HG03095 (cell line): ENCODE results near the gene SDC3.
"Not testable (repeated sequence)": the region's sequence is repeated elsewhere in the genome, so short reads cannot be mapped to it uniquely, and the experiment has no call there.

Experiments used
- ATAC-seq: cut with Tn5 transposase; IDR thresholded peaks from one replicate; pipeline ENCODE4 v1.9.1; 2021; ENCODE audit warnings: moderate library complexity; ENCODE audit not compliant: unreplicated experiment

SDC3 gene, protein sequence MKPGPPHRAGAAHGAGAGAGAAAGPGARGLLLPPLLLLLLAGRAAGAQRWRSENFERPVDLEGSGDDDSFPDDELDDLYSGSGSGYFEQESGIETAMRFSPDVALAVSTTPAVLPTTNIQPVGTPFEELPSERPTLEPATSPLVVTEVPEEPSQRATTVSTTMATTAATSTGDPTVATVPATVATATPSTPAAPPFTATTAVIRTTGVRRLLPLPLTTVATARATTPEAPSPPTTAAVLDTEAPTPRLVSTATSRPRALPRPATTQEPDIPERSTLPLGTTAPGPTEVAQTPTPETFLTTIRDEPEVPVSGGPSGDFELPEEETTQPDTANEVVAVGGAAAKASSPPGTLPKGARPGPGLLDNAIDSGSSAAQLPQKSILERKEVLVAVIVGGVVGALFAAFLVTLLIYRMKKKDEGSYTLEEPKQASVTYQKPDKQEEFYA

GRCh38 chr1:30908696-30909364 lies at the start of gene SDC3:
Gene SDC3 (minus strand): TSS chr1:30908758. CDS start chr1:30908586, 172 bp downstream.
- ATAC-seq = no peak

DNA sequence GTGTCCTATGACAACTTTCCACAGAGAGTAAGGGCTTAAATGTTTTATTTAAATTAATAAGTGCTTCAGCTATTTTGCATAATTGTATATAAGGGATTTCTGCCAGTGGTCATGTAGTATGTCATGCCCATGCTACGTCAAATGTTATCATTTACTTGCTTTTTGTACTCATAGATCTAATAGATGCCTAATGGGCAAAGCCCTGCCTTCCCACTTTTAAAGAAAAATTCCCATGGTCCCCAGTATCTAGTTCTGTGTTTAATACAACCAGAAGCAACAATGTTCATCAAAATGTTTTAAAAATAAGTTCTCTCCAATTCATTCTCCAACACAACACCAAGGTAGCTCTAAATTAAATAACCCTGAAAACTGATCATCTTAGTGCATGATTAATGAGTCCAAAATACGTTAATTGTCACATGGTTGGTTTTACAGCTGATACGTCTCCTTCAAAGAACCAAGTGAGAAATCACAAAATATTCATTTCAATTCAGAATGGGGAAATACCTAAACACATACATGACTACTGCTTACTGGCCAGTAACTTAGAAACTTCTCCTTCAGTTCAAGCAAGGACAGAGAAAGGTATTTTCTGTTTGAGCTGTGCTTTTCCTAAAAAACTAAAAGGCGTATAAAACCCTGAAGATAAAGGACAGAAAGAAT lies 49.1 kb upstream of the SDC3 start:
- ATAC-seq = no peak

DNA sequence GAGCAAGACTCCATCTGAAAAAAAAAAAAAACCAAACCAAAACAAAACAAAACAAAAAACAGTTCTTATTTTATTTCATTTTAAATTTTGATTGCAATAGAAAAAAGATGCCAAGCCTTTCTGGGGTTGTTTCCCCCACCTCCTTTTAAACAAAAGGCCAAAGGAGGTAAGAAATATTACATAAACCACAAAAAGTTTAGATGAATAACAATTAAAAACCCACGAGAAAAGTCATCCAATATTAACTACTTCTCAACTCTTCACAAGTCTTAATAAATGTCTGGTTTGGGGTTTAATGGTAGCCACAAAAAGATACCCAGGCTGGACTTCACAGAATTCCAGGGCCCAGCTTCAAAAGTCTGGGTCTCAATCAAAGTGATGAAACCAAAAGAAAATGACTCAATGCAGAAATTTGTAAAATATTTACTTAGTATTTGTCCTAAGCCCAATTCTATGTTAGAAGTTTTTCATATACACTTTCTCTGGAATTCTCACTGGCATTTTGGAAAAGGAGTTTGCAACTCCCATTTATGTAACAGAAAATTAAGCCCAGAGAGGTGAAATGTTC lies 47.0 kb upstream of the SDC3 start:
- ATAC-seq = no peak

- no peak for ATAC-seq
These were observed 45.1 kb upstream of the SDC3 start for GRCh38 chr1:30953685-30954084.

DNA sequence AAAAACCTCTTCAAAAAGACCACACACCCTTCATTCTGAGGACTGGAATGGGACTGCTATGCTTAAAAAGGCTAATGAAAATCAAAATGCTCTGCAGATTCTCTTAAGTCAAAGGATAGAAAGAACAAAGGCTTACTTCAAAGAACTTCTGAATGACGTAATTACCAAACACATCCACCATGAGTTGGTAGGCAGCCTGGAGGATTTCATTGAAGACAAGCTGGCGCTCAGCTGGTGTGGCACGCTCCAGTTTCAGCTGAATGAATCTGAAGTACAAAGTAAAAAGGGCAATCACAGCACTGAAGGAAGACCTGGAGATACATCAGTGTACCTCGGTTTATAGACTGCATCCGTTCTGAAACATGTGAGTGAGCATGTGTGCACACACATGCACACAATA lies 43.5 kb upstream of the SDC3 start:
- no peak for ATAC-seq

DNA sequence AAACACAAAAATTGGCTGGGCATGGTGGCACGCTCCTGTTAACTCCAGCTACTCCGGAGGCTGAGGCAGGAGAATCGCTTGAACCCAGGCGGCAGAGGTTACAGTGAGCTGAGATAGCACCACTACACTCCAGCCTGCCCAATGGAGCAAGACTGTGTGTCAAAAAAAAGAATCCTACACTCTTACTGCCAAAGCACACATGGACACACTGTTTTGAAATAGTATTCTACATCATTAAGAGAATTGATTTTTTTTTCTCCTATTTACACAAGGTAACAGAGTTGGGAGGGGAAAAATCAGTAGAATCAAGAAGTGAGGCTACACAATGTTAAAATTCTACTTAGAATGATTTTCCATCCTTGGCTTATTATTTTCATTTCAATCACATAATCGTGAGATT lies 42.1 kb upstream of the SDC3 start:
- ATAC-seq = no peak

DNA sequence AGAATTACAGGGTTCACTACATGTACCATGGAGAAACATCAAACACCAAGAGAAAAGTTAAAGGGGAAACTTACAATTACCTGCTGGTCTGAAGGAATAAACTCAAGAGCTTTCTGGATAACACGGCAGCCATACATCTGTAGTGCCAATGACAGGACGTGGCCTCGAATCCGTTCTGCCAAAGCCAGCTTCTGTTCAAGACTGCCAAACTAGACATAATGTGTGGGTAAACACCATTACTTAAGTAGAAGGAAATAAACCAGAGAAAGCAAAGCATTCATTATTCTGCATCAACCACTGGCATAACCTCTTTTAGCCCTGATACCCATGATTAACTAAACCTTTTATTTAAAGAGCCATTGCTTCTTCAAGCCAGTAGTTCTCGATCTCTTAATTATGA lies 41.5 kb upstream of the SDC3 start:
- no peak for ATAC-seq

DNA sequence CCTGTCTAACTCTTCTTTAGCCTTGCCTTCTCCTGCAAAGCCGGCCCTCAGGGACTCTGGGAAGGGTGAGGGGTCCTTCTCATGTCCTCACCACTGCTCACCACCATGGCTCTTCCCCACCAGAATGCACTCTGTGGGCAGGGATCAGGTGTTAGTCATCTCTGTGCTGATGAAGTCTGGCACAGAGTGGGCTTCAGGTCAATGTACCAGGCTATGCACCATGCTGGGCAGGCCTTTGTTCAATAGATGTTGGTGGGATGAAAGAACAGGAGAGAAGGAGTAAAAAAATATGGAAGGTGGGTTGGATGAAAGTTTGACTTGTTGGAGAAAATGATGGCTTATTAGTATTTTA lies 40.9 kb upstream of the SDC3 start:
- not testable (repeated sequence) for ATAC-seq

DNA sequence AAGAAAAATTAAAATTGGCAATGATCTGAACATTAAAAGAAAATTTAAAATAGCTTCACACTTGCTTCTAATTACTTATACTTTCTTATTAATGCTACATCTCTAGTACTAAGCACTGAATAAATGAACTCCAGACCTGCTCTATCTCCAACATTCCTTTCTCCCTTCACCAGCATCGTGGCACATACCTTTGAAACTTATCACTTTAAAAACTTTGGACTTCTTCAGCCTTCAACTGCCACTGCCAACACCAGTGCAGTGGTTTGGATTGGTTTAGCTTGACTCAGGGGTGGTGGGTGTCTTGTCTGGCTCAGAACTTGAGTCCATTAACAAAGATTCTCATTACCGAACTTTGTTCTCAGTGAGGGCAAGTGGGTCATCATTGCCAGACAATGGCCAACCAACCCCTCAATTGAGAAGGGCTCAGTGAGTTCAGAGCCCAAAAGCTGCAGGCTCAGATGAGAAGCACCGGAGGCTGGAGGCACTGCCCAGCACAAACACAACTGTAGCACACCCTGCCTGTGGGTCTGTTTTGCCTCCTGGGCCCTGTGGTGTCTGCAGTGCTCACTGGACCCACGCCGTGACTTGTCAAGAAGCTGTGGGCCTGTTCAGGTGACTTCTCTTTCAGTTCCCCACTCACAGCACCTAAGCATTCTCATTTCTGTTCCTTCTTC lies 40.4 kb upstream of the SDC3 start:
- not testable (repeated sequence) for ATAC-seq

GRCh38 chr1:30948278-30948677 lies 39.7 kb upstream of the SDC3 start:
- ATAC-seq = no peak

- ATAC-seq = no peak
These were observed 38.7 kb upstream of the SDC3 start for GRCh38 chr1:30947212-30947611.

DNA sequence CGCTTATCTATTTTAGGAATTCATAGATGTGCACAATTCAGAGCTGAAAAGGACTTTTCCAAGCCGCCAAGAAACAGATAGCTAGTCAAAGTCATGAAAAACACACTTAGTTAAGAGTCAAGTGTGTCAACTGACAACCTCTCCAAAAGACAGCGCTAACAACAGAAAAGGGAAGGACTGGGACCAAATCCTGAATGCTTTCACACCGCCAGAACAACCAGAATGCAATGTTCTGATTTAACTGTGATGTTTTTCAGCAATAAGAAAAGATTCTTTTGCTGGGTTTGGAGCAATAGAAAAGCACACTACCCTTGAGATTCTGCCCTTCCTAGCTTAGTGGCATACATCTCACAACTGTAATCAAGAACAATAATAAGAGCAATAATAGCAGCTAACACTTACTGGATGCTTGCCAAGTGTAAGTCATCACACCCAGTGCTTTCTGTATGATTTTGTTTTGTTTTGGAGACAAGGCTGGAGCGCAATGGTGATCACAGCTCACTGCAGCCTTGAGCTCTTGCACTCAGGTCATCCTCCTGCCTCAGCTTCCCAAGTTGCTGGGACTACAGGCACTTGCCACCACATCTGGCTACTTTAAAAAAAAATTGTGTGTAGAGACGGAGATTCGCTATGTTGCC lies 33.9 kb upstream of the SDC3 start:
- ATAC-seq = no peak

DNA sequence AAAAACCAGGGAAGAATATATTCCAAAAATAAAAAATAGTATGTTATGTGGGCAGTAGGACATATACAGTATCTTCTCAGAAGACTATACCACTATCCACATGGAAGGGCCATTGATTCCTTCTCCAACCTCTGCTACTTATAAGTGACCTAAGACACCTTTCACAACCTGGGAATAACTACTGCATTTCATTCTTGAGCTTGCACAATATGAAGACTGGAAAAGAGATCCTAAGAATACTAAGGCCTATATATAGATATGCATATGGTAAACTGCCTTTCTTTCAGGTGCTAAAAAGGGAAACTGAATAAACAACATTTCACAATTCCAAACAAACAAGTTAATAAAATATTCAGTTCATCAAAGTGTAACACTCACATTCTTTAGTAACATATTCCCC lies 32.0 kb upstream of the SDC3 start:
- ATAC-seq = no peak

GRCh38 chr1:30936541-30937171 lies 28.1 kb upstream of the SDC3 start:
- no peak for ATAC-seq

GRCh38 chr1:30935758-30936157 lies 27.2 kb upstream of the SDC3 start:
- ATAC-seq = not testable (repeated sequence)

DNA sequence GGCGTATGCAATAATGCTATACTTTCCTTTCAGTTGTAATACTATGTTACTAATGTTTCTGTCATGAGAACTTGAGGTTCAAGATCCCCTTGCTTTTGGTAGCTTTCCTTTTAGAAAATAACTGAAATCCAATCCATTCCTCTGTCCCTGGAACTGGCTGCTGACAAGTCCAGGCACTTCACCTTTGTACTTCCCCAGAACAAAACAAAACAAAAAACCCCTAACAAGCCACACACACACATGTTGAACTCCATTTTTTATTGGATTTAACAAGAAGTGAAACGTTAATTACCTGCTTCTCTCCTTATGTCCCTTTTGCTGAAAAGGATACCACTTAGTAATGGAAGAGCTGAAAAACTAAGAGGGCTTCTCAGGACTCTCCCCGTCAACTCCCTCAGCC lies 26.1 kb upstream of the SDC3 start:
- ATAC-seq = no peak

DNA sequence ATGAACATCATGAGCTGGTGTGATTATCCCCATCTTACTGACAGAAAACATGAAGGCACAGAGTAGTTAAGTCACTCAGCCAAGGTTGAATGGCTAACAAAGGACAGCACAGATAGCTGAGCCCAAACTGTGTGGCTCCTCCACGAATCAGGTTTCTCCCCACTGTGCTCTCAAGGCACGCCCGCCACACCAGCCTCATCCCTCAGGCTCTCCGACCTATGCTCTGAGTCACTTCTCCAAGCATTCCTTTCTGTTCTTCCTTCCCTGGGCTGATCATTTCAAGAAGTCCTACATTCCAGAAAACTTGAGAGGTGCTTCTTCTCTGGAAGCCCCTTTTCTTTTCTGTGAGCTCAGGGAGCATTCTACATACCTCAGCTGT lies 25.3 kb upstream of the SDC3 start:
- no peak for ATAC-seq

DNA sequence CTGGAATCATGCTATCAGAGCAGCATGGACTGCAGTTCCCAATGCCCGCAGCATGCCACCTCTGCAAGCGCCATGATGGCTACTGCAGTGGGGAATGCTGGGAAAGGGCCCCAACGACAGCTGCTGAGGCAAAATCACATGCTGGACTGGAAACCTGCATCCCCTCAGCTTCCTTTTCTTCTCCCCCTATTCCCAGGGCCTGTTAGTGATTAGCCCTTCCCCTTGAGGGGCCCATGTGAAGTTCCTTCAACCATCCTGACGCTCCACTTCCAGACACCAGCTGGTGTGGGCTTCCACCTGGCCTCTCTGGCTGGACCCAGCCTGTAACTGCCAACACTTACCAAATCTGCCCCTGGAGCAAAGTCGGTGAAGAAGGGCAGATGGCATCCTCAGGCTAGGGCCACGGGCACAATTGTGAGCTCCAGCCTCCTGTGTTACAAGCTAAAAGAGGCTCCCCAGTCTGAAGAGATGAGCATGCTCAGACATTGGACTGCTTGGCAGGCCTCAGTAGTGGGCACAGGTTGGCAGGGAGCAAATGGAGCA lies 22.1 kb upstream of the SDC3 start:
- ATAC-seq = no peak

DNA sequence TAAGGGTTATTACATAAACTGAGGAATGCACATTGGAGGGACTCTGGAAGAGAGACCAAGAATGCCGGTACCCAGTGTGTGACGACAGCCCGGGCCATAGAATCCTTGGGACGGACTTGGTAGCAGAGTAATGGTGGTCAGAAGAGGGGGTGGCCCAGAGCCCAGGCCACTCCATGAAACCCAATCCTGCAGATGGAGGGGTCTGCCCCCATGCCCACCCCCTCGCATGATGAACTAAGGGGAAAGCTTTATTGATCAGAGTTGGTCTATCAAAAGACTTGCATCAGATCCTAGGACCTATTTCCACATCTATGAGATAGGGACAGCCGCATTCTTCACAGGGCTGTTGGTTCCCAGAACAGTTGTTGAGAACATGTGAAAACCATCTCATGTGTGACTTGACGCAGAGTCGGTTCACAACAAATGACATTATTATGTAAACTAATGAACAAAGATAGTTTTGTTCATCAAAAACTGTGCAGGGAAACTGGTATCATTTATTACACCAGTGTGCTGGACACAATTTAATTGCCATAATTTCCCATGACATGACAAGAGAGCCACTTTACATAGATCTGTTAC lies 21.5 kb upstream of the SDC3 start:
- ATAC-seq = no peak
